ENCODE results near the gene CSGALNACT2. TPM values are rescaled to one million over a fixed set of nuclear protein-coding genes. Genes with fewer than 3 reads are reported as not detected.

The CSGALNACT2 gene
- total RNA-seq = 41.2 and 44.0 TPM in 2 replicates

GRCh38 chr10:43138021-43138756 is at the start of gene CSGALNACT2:
Gene CSGALNACT2 (plus strand): TSS chr10:43138445. CDS start chr10:43155150, 16,705 bp downstream.

Other genes with a start within 250 kb of the CSGALNACT2 start
- gene RET, start 61.4 kb upstream of the CSGALNACT2 start, total RNA-seq = 0.28 and 0.58 TPM in 2 replicates
- gene RASGEF1A, start 128.6 kb downstream of the CSGALNACT2 start, total RNA-seq = 0.77 and 2.0 TPM in 2 replicates
- gene FXYD4, start 233.2 kb downstream of the CSGALNACT2 start, total RNA-seq = not detected in 2 replicates